Panc1 (cell line): ENCODE results near the gene ZNF33B. TPM values are rescaled to one million over a fixed set of nuclear protein-coding genes. Genes with fewer than 3 reads are reported as not detected.

Source experiments
- ATAC-seq: fragments of 200-7000 bp; cut with Tn5 transposase; 2 replicates; pipeline ENCODE4 v1.9.1; 2020; ENCODE audit warnings: mild to moderate bottlenecking, moderate library complexity
- BruUV-seq: library from RNA; stranded (reverse); fragments of 400-500 nt; replicated peaks from 2 replicates; lab custom pipeline; 2021; lab: Mats Ljungman, UMichigan
- CTCF ChIA-PET: fragments of 300-600 bp; sonication (Branson Sonifier 250); formaldehyde crosslinking; loops from one replicate; lab custom pipeline; 2022; ENCODE audit warnings: antibody characterized with exemption; lab: Charles Lee
- POLR2A ChIA-PET: fragments of 300-600 bp; sonication (Branson Sonifier 250); formaldehyde crosslinking; loops from one replicate; lab custom pipeline; 2022; ENCODE audit warnings: antibody characterized with exemption; lab: Charles Lee
- DNase-seq: peaks from one replicate; pipeline ENCODE4 v3.0.0-alpha.2; 2010; ENCODE audit warnings: low read depth, low spot score
- H3K27ac ChIP-seq: 2 replicates; pipeline ENCODE4 v1.5.1; 2011; ENCODE audit warnings: mild to moderate bottlenecking, low read length, inconsistent platforms
- H3K27me3 ChIP-seq: fragments of 200-500 bp; sonication (Bioruptor generic); 2 replicates; pipeline ENCODE4 v1.6.0; 2014; ENCODE audit warnings: low read length, inconsistent platforms; ENCODE audit not compliant: control insufficient read depth, insufficient read depth
- H3K36me3 ChIP-seq: fragments of 200-500 bp; sonication (Bioruptor generic); 2 replicates; pipeline ENCODE4 v1.5.1; 2014; ENCODE audit warnings: inconsistent platforms, mild to moderate bottlenecking, low read length, moderate library complexity; ENCODE audit not compliant: control insufficient read depth, insufficient read depth
- H3K4me1 ChIP-seq: 2 replicates; pipeline ENCODE4 v1.5.1; 2011; ENCODE audit warnings: inconsistent platforms, mild to moderate bottlenecking, low read length, moderate library complexity; ENCODE audit not compliant: control insufficient read depth, insufficient read depth
- H3K4me3 ChIP-seq, 2 experiments: 2 replicates each; pipeline ENCODE4 v1.5.1; 2011 to 2012; ENCODE audit warnings: low read depth in 2 of 2, low read length in 2 of 2, mild to moderate bottlenecking in 2 of 2, inconsistent platforms in 1 of 2, moderate library complexity in 1 of 2
- H3K9me3 ChIP-seq: fragments of 200-500 bp; sonication (Bioruptor generic); 2 replicates; pipeline ENCODE4 v1.5.1; 2014; ENCODE audit warnings: low read depth, mild to moderate bottlenecking, inconsistent platforms, low read length, moderate library complexity; ENCODE audit not compliant: control insufficient read depth, insufficient read depth
- POLR2AphosphoS5 ChIP-seq: IDR thresholded peaks from 2 replicates; pipeline ENCODE4 v1.6.1; 2012; ENCODE audit warnings: mild to moderate bottlenecking, low read depth, low read length, moderate library complexity
- SIN3A ChIP-seq: IDR thresholded peaks from 2 replicates; pipeline ENCODE4 v1.6.1; 2012; ENCODE audit warnings: low read depth, mild to moderate bottlenecking, low read length, moderate library complexity, borderline replicate concordance; ENCODE audit not compliant: insufficient read depth
- TCF7L2 ChIP-seq: IDR thresholded peaks from 2 replicates; pipeline ENCODE4 v1.6.1; 2011; ENCODE audit warnings: mild to moderate bottlenecking, low read depth, low read length, inconsistent platforms
- in situ Hi-C: cut with HindIII; loops from 2 replicates; pipeline ENCODE4 v1.10.0; 2016; ENCODE audit warnings: low sequenced_read_pairs, low pct_unique_long_range_greater_than_20kb
- intact Hi-C: fragments of 100-400 bp; cut with micrococcal nuclease; formaldehyde crosslinking; loops from one replicate; pipeline ENCODE4 v1.10.0; 2022; ENCODE audit not compliant: unreplicated experiment
- total RNA-seq: library from RNA; stranded (reverse); gene quantifications from one replicate; pipeline ENCODE4 v1.2.1, GENCODE V29; 2021; ENCODE audit not compliant: unreplicated experiment
- TF ChIP-seq, protein P1 (sequence below): fragments of 450-650 bp; IDR thresholded peaks from 2 replicates; pipeline ENCODE4 v1.5.1; 2017; ENCODE audit warnings: mild to moderate bottlenecking
- TF ChIP-seq, protein P2 (sequence below), 2 experiments: IDR thresholded peaks; 2 replicates each; pipeline ENCODE4 v1.6.1; 2011 to 2012; ENCODE audit warnings: low read depth in 2 of 2, control low read depth in 1 of 2, low read length in 1 of 2, mild to moderate bottlenecking in 1 of 2, moderate library complexity in 1 of 2; ENCODE audit not compliant: insufficient read depth in 1 of 2

The ZNF33B gene
- total RNA-seq, 1 experiment from 2014 or later, result 25.1 TPM

DNA sequence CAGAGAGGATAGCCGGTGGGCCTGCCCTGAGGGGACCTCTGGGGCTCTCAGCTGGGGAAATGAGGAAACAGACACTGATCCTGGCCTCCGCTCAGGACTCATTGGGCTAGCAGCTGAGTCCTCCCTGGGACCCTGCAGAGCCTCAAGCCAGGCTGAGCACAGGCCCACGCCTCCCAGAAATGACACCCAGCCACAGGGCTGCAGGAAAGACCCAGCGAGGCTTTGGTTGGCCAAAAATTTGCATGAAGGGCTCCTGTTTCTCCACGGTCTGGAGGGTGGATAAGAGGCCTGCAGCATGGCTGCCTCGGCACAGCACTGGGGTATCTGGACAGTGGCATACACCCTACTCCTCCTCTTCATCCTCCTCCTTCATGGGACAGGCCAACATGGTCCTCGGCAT lies 60.4 kb downstream of the ZNF33B start:
- CTCF ChIA-PET, result no interaction called here
- in situ Hi-C loops, result no loop called here

DNA sequence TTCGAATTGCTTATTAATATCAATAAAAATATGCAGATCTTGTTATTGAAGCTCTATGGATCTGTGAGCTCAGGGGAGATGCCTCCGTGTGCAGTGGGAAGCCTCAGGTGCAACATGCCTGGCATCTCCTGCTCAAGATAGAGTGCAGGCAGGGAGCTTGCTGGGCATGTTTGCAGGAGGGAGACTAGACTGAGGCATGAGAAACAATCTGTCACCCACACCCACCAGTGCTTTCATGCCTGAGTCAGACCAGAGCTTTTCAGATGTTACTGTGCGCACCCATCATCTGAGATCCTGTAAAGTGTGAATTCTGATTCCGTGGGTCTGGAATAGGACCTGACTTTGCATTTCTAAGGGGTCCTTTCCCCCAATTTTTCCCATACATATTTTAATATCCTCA lies 62.0 kb downstream of the ZNF33B start:
- in situ Hi-C loops, result no loop called here
- no peak for DNase-seq

More for the DNA sequence above, 60.4 kb downstream of the ZNF33B start:
- no TSS peak for BruUV-seq
- H3K36me3 ChIP-seq, result no peaks in the 10 kb centered on the region
- no peaks in the 10 kb centered on the region for H3K4me1 ChIP-seq
- POLR2A ChIA-PET, result no interaction called here
- no peak overlapping the region for H3K27ac ChIP-seq
- H3K4me3 ChIP-seq, result no peak overlapping the region
- no peak for TF ChIP-seq POLR2AphosphoS5
- TF ChIP-seq, protein P1, sequence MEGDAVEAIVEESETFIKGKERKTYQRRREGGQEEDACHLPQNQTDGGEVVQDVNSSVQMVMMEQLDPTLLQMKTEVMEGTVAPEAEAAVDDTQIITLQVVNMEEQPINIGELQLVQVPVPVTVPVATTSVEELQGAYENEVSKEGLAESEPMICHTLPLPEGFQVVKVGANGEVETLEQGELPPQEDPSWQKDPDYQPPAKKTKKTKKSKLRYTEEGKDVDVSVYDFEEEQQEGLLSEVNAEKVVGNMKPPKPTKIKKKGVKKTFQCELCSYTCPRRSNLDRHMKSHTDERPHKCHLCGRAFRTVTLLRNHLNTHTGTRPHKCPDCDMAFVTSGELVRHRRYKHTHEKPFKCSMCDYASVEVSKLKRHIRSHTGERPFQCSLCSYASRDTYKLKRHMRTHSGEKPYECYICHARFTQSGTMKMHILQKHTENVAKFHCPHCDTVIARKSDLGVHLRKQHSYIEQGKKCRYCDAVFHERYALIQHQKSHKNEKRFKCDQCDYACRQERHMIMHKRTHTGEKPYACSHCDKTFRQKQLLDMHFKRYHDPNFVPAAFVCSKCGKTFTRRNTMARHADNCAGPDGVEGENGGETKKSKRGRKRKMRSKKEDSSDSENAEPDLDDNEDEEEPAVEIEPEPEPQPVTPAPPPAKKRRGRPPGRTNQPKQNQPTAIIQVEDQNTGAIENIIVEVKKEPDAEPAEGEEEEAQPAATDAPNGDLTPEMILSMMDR, result no peak
- TF ChIP-seq TCF7L2, result no peak
- TF ChIP-seq SIN3A, result no peak
- TF ChIP-seq, protein P2, sequence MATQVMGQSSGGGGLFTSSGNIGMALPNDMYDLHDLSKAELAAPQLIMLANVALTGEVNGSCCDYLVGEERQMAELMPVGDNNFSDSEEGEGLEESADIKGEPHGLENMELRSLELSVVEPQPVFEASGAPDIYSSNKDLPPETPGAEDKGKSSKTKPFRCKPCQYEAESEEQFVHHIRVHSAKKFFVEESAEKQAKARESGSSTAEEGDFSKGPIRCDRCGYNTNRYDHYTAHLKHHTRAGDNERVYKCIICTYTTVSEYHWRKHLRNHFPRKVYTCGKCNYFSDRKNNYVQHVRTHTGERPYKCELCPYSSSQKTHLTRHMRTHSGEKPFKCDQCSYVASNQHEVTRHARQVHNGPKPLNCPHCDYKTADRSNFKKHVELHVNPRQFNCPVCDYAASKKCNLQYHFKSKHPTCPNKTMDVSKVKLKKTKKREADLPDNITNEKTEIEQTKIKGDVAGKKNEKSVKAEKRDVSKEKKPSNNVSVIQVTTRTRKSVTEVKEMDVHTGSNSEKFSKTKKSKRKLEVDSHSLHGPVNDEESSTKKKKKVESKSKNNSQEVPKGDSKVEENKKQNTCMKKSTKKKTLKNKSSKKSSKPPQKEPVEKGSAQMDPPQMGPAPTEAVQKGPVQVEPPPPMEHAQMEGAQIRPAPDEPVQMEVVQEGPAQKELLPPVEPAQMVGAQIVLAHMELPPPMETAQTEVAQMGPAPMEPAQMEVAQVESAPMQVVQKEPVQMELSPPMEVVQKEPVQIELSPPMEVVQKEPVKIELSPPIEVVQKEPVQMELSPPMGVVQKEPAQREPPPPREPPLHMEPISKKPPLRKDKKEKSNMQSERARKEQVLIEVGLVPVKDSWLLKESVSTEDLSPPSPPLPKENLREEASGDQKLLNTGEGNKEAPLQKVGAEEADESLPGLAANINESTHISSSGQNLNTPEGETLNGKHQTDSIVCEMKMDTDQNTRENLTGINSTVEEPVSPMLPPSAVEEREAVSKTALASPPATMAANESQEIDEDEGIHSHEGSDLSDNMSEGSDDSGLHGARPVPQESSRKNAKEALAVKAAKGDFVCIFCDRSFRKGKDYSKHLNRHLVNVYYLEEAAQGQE (IDR thresholded peaks at IDR 0.05; ENCODE audit: insufficient read depth in 1 of 2, low read depth in 2 of 2, low read length in 1 of 2), result no peak
- intact Hi-C loops, result no loop called here
- H3K27me3 ChIP-seq, result no peaks in the 10 kb centered on the region
- DNase-seq (no peak), ATAC-seq (no peak)
- H3K9me3 ChIP-seq, result no peaks in the 10 kb centered on the region

More for the DNA sequence above, 62.0 kb downstream of the ZNF33B start:
- ChIA-PET CTCF (no interaction called here), POLR2A (no interaction called here)
- Histone ChIP-seq H3K4me3 (no peak overlapping the region), H3K36me3 (no peaks in the 10 kb centered on the region), H3K4me1 (no peaks in the 10 kb centered on the region), H3K27me3 (no peaks in the 10 kb centered on the region), H3K27ac (no peak overlapping the region), H3K9me3 (no peaks in the 10 kb centered on the region)
- TF ChIP-seq, protein P1, result no peak
- TF ChIP-seq POLR2AphosphoS5 (no peak), SIN3A (no peak), TCF7L2 (no peak)
- TF ChIP-seq, protein P2 (IDR thresholded peaks at IDR 0.05; ENCODE audit: insufficient read depth in 1 of 2, low read depth in 2 of 2, low read length in 1 of 2), result no peak
- intact Hi-C loops, result no loop called here
- no TSS peak for BruUV-seq
- no peak for ATAC-seq
